ENCODE data around the gene ADAMTS10. TPM values are rescaled to one million over a fixed set of nuclear protein-coding genes. Genes with fewer than 3 reads are reported as not detected.
A peak's percentile ranks its signal among the peaks of the same experiment; 100 is the strongest.

The ADAMTS10 gene
- total RNA-seq, 3 donors from 2014 or later (not counting 1 experiment from before 2014, with no cell fraction given): 159 to 286 (median 203) TPM

DNA sequence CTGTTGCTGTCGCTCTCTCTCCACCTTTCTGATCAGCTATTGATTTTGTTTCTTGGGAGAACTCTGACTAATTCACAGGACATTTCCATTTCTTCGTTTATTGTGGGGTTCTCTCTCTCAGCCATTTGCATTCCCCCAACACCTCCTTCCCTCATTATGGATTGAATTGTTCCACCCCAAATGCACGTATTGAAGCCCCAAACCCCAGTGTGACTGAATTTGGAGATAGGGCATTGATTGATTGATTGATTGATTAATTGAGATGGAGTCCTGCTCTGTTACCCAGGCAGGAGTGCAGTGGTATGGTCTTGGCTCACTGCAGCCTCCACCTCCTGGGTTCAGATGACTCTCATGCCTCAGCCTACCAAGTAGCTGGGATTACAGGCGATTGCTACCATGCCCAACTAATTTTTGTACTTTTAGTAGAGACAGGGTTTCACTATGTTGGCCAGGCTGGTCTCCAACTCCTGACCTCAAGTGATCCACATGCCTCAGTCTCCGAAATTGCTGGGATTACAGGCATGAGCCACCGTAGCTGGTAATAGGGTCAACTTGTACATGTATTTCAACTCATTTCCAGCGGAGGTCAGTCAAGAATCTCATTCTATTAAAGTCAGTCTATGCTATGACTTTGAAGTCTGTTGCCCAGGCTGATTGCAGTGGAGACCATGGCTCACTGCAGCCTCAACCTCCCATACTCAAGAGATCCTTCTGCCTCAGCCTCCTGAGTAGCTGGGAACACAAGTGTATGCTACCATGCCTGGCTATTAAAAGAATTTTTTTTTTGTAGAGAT is 33.5 kb upstream of the ADAMTS10 start:
- no peaks in the 10 kb centered on the region for H3K27me3 ChIP-seq (ENCODE audit: control insufficient read depth, insufficient read depth, low read length)
- no peak overlapping the region for H3K27ac ChIP-seq (ENCODE audit: low read length)
- H3K9me3 ChIP-seq (ENCODE audit: control insufficient read depth, insufficient read depth, low read length): no peaks in the 10 kb centered on the region
- Mint-ChIP-seq H3K9me3 (no peaks in the 10 kb centered on the region), H3K4me1 (peaks cover 9 to 14% of the 10 kb centered on the region in 2 donors), H3K27ac (no peak overlapping the region), H3K36me3 (no peaks in the 10 kb centered on the region), H3K27me3 (ENCODE audit: low read depth in 2 of 2) (peaks cover 0 to 14% of the 10 kb centered on the region in 2 donors), H3K4me3 (no peak overlapping the region)
- no peak overlapping the region for H3K4me3 ChIP-seq (ENCODE audit: low read length)
- 86% methylated on average over 5 of the region's 7 CpGs for WGBS (ENCODE audit: insufficient coverage)
- H3K4me1 ChIP-seq (ENCODE audit: control insufficient read depth, insufficient read depth, low read length): peaks cover 4% of the 10 kb centered on the region
- no peak for ATAC-seq
- intact Hi-C loops (cut with micrococcal nuclease): loop anchor here (2.0 kb wide), 1 partner anchor 291 kb away; no protein-coding TSS in a partner anchor
- TF ChIP-seq, protein P1, sequence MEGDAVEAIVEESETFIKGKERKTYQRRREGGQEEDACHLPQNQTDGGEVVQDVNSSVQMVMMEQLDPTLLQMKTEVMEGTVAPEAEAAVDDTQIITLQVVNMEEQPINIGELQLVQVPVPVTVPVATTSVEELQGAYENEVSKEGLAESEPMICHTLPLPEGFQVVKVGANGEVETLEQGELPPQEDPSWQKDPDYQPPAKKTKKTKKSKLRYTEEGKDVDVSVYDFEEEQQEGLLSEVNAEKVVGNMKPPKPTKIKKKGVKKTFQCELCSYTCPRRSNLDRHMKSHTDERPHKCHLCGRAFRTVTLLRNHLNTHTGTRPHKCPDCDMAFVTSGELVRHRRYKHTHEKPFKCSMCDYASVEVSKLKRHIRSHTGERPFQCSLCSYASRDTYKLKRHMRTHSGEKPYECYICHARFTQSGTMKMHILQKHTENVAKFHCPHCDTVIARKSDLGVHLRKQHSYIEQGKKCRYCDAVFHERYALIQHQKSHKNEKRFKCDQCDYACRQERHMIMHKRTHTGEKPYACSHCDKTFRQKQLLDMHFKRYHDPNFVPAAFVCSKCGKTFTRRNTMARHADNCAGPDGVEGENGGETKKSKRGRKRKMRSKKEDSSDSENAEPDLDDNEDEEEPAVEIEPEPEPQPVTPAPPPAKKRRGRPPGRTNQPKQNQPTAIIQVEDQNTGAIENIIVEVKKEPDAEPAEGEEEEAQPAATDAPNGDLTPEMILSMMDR (IDR thresholded peaks at IDR 0.05): no peak
- H3K36me3 ChIP-seq (ENCODE audit: control insufficient read depth, insufficient read depth, low read length): no peaks in the 10 kb centered on the region
- DNase-seq: no peak

DNA sequence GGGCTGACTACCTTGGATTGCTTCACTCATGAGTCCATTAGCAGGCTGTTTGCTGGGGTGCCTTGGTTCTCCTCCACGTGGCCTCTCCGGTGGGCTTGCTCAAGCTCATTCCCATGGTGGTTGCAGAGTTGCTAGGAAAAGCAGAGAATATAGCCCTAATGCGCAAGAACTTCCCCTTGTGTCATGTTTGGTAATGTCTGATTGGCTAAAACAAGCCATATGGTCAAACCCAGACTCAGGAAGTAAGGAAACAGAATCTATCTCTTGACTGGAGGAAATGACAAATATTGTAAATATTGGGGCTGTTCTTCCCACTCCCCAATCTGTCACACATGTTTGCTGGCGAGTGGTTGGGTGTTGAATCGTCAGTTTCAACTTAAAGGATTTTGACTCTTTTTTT is 32.0 kb upstream of the ADAMTS10 start:
- Mint-ChIP-seq H3K36me3 (no peaks in the 10 kb centered on the region), H3K4me3 (no peak overlapping the region), H3K27me3 (ENCODE audit: low read depth in 2 of 2) (peaks cover 5 to 19% of the 10 kb centered on the region in 2 donors), H3K27ac (no peak overlapping the region), H3K4me1 (peaks cover 15 to 24% of the 10 kb centered on the region in 2 donors), H3K9me3 (no peaks in the 10 kb centered on the region)
- ATAC-seq: no peak
- Histone ChIP-seq H3K4me1 (ENCODE audit: control insufficient read depth, insufficient read depth, low read length) (peaks cover 9% of the 10 kb centered on the region), H3K4me3 (ENCODE audit: low read length) (no peak overlapping the region), H3K9me3 (ENCODE audit: control insufficient read depth, insufficient read depth, low read length) (no peaks in the 10 kb centered on the region), H3K27ac (ENCODE audit: low read length) (no peak overlapping the region), H3K36me3 (ENCODE audit: control insufficient read depth, insufficient read depth, low read length) (no peaks in the 10 kb centered on the region), H3K27me3 (ENCODE audit: control insufficient read depth, insufficient read depth, low read length) (no peaks in the 10 kb centered on the region)
- DNase-seq: no peak
- 88% methylated on average over 3 of the region's 5 CpGs for WGBS (ENCODE audit: insufficient coverage)
- TF ChIP-seq, protein P1 (IDR thresholded peaks at IDR 0.05): no peak
- intact Hi-C loops (cut with micrococcal nuclease): loop anchor here (1.0 to 2.0 kb wide), 3 partner anchors 27 to 290 kb away; no protein-coding TSS in a partner anchor

DNA sequence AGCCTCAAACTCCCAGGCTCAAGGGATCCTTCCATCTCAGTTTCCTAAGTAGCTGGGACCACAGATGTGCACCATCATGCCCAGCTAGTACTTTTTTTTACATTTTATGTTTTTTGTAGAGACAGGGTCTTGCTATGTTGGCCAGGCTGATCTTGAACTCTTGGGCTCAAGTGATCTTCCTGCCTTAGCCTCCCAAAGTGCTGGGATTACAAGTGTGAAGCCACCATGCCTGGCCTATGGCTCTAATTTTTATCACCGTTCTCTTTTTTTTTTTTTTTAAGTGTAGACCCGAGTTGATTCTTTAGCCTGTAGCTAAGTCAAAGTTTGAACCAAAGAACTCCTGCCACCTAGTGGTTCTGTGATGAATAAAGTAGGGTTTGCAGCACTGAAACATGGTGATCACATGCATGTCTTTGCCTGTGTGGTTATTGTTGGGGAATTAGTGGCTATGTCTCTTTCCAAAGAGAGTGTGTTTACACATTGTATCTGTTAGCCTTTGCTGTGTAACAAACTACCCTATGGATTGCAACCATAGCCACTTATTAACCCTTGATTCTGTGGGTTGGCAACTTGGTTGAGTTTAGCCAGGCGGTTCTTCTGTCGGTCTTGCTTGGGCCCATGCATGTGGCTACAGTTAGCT is 31.5 kb upstream of the ADAMTS10 start:
- Mint-ChIP-seq H3K36me3 (no peaks in the 10 kb centered on the region), H3K4me1 (peaks cover 15 to 24% of the 10 kb centered on the region in 2 donors), H3K27me3 (ENCODE audit: low read depth in 2 of 2) (peaks cover 5 to 19% of the 10 kb centered on the region in 2 donors), H3K27ac (no peak overlapping the region), H3K9me3 (no peaks in the 10 kb centered on the region), H3K4me3 (no peak overlapping the region)
- TF ChIP-seq, protein P1 (IDR thresholded peaks at IDR 0.05): peak; percentile 79
- H3K27me3 ChIP-seq (ENCODE audit: control insufficient read depth, insufficient read depth, low read length): no peaks in the 10 kb centered on the region
- DNase-seq (peak in 1 of 2 donors; percentile 75), ATAC-seq (peak; percentile 78 to 93 (median 89))
- H3K4me1 ChIP-seq (ENCODE audit: control insufficient read depth, insufficient read depth, low read length): peaks cover 9% of the 10 kb centered on the region
- no peak overlapping the region for H3K27ac ChIP-seq (ENCODE audit: low read length)
- no peaks in the 10 kb centered on the region for H3K36me3 ChIP-seq (ENCODE audit: control insufficient read depth, insufficient read depth, low read length)
- H3K9me3 ChIP-seq (ENCODE audit: control insufficient read depth, insufficient read depth, low read length): no peaks in the 10 kb centered on the region
- intact Hi-C loops (cut with micrococcal nuclease): loop anchor here (1.0 to 2.0 kb wide), 3 partner anchors 27 to 289 kb away; no protein-coding TSS in a partner anchor
- no peak overlapping the region for H3K4me3 ChIP-seq (ENCODE audit: low read length)
- 50% methylated on average over 4 of the region's 4 CpGs for WGBS (ENCODE audit: insufficient coverage)

All from natural killer cell (primary cell).